K562 (cell line): ENCODE data around the gene PRXL2A. TPM values are rescaled to one million over a fixed set of nuclear protein-coding genes. Genes with fewer than 3 reads are reported as not detected.

Source experiments
- ATAC-seq: fragments of 200-7000 bp; cut with Tn5 transposase; 3 replicates; pipeline ENCODE4 v1.9.1; 2020; ENCODE audit warnings: moderate library complexity
- BruUV-seq: library from RNA; stranded (reverse); fragments of 400-500 nt; replicated peaks from 2 replicates; lab custom pipeline; 2021; lab: Mats Ljungman, UMichigan
- CTCF ChIA-PET: fragments of 300-600 bp; formaldehyde crosslinking; extraction: SDS; loops from one replicate; lab custom pipeline; 2021; ENCODE audit warnings: low intra/inter-chr PET ratio; lab: Yijun Ruan, JAX
- POLR2A ChIA-PET: fragments of 300-600, 350-650 bp; sonication (Branson Sonifier 250); formaldehyde crosslinking; extraction: SDS; loops from one replicate; lab custom pipeline; 2021; ENCODE audit warnings: antibody characterized with exemption, inconsistent platforms; lab: Yijun Ruan, JAX
- DNase-seq, 4 experiments: peaks; one replicate each; pipeline versions ENCODE4 v3.0.0 to v3.0.0-alpha.2; 2011 to 2018; ENCODE audit warnings: low spot score in 3 of 4, mixed read lengths in 3 of 4; ENCODE audit errors: extremely low read depth in 1 of 4
- FAIRE-seq: peaks from 2 replicates; lab custom pipeline; 2011; peaks lifted over from hg19 to GRCh38; lab: Jason Lieb, UNC
- H2AFZ ChIP-seq: 2 replicates; pipeline ENCODE4 v1.6.0; 2011; ENCODE audit warnings: low read depth, low read length, control low read depth, inconsistent platforms
- H3K27ac ChIP-seq: fragments of 200-600 bp; 3 replicates; pipeline ENCODE4 v1.8.0; 2011; ENCODE audit warnings: low read depth, mild to moderate bottlenecking, control low read depth, inconsistent platforms, low read length, moderate library complexity, mixed read lengths; ENCODE audit errors: extremely low read depth
- H3K27me3 ChIP-seq, 2 experiments: fragments of 300-600 bp in 1 of 2; 2 replicates in 1 of 2; 3 replicates in 1 of 2; pipeline versions ENCODE4 v1.6.0 to v1.8.0; 2011; ENCODE audit warnings: inconsistent platforms in 2 of 2, low read length in 2 of 2, mild to moderate bottlenecking in 1 of 2, mixed read lengths in 1 of 2, moderate library complexity in 1 of 2; ENCODE audit not compliant: control insufficient read depth in 2 of 2, insufficient read depth in 2 of 2
- H3K36me3 ChIP-seq: fragments of 300-600 bp; 3 replicates; pipeline ENCODE4 v1.8.0; 2011; ENCODE audit warnings: mild to moderate bottlenecking, low read length, inconsistent platforms; ENCODE audit not compliant: control insufficient read depth, insufficient read depth
- H3K4me1 ChIP-seq, 2 experiments: fragments of 200-600 bp in 1 of 2; replicated peaks in 1 of 2; 2 replicates in 1 of 2; 3 replicates in 1 of 2; pipeline versions ENCODE4 v1.5.1 to v1.8.0; 2011; ENCODE audit warnings: inconsistent platforms in 2 of 2, low read length in 2 of 2, mild to moderate bottlenecking in 1 of 2, mixed read lengths in 1 of 2, moderate library complexity in 1 of 2; ENCODE audit not compliant: control insufficient read depth in 2 of 2, insufficient read depth in 2 of 2
- H3K4me2 ChIP-seq: 2 replicates; pipeline ENCODE4 v1.6.1; 2011; ENCODE audit warnings: low read length, control low read depth, inconsistent platforms, mixed read lengths; ENCODE audit not compliant: insufficient read depth
- H3K4me3 ChIP-seq: fragments of 200-600 bp; sonication (generic), shearing (Covaris generic); 2 replicates; pipeline ENCODE4 v1.5.1; 2016; ENCODE audit warnings: control low read depth, inconsistent platforms
- H3K79me2 ChIP-seq: fragments of 200-600 bp; 3 replicates; pipeline ENCODE4 v1.8.0; 2011; ENCODE audit warnings: low read length, inconsistent platforms; ENCODE audit not compliant: control insufficient read depth, insufficient read depth
- H3K9ac ChIP-seq, 2 experiments: 2 replicates each; pipeline versions ENCODE4 v1.6.0 to v1.6.1; 2011; ENCODE audit warnings: low read depth in 2 of 2, low read length in 2 of 2, control low read depth in 1 of 2, inconsistent platforms in 1 of 2, mild to moderate bottlenecking in 1 of 2, mixed read lengths in 1 of 2; ENCODE audit not compliant: insufficient read depth in 1 of 2
- H3K9me1 ChIP-seq: one replicate; pipeline ENCODE4 v1.6.0; 2011; ENCODE audit warnings: inconsistent platforms, mild to moderate bottlenecking, low read length, moderate library complexity; ENCODE audit not compliant: control insufficient read depth, insufficient read depth
- H3K9me3 ChIP-seq: replicated peaks from 2 replicates; pipeline ENCODE4 v1.5.1; 2011; ENCODE audit warnings: low read depth, low read length, inconsistent platforms; ENCODE audit not compliant: control insufficient read depth, insufficient read depth
- H4K20me1 ChIP-seq: replicated peaks from 2 replicates; pipeline ENCODE4 v1.6.1; 2011; ENCODE audit warnings: low read length, inconsistent platforms, mixed read lengths; ENCODE audit not compliant: control insufficient read depth, insufficient read depth
- BRCA1 ChIP-seq, 2 experiments: fragments of 450-650 bp in 1 of 2; sonication (generic) in 1 of 2; formaldehyde crosslinking in 1 of 2; IDR thresholded peaks; 2 replicates each; pipeline versions ENCODE4 v1.5.0 to v1.6.1; 2017 to 2020; ENCODE audit warnings: mild to moderate bottlenecking in 1 of 2, missing genetic modification reagents in 1 of 2
- HMGXB4 ChIP-seq: sonication (generic); formaldehyde crosslinking; IDR thresholded peaks from 2 replicates; pipeline ENCODE4 v1.8.1; 2023; ENCODE audit warnings: mild to moderate bottlenecking, missing genetic modification reagents
- MAX ChIP-seq: sonication (generic); formaldehyde crosslinking; IDR thresholded peaks from 2 replicates; pipeline ENCODE4 v1.9.0; 2022; ENCODE audit warnings: mild to moderate bottlenecking, missing genetic modification reagents
- MCM2 ChIP-seq: fragments of 450-650 bp; IDR thresholded peaks from 2 replicates; pipeline ENCODE4 v1.6.1; 2017; ENCODE audit warnings: low read depth, mild to moderate bottlenecking
- MYNN ChIP-seq, 2 experiments: sonication (generic); formaldehyde crosslinking in 1 of 2; IDR thresholded peaks; 2 replicates each; pipeline versions ENCODE4 v1.5.0 to v1.6.1; 2016 to 2020; ENCODE audit warnings: antibody characterized with exemption in 1 of 2, missing genetic modification reagents in 1 of 2
- NFE2 ChIP-seq: IDR thresholded peaks from 2 replicates; pipeline ENCODE4 v1.6.1; 2014; ENCODE audit warnings: antibody characterized with exemption, low read depth
- PHB2 ChIP-seq: fragments of 450-650 bp; IDR thresholded peaks from 2 replicates; pipeline ENCODE4 v1.6.1; 2017; ENCODE audit warnings: low read depth
- RERE ChIP-seq: sonication (generic); formaldehyde crosslinking; IDR thresholded peaks from 2 replicates; pipeline ENCODE4 v1.8.0; 2023; ENCODE audit warnings: missing genetic modification reagents, mild to moderate bottlenecking, borderline replicate concordance
- SIN3A ChIP-seq, 2 experiments: fragments of 150-350 bp in 1 of 2; IDR thresholded peaks; 2 replicates each; pipeline ENCODE4 v1.6.1; 2011 to 2016; ENCODE audit warnings: borderline replicate concordance in 2 of 2, low read depth in 2 of 2, low read length in 2 of 2, mild to moderate bottlenecking in 2 of 2, moderate library complexity in 2 of 2; ENCODE audit not compliant: control insufficient read depth in 1 of 2
- SMC3 ChIP-seq: conservative IDR thresholded peaks from 2 replicates; pipeline ENCODE4 v1.6.1; 2011; ENCODE audit warnings: low read depth, low read length, improper control_type of control experiment; ENCODE audit not compliant: insufficient read depth
- U2AF1 ChIP-seq: fragments of 200-400 bp; formaldehyde crosslinking; optimal IDR thresholded peaks from 2 replicates; pipeline ENCODE3; 2017; ENCODE audit warnings: mild to moderate bottlenecking, low read depth, low read length, moderate library complexity
- ZNF124 ChIP-seq: sonication (generic); formaldehyde crosslinking; IDR thresholded peaks from 2 replicates; pipeline ENCODE4 v1.8.1; 2022; ENCODE audit warnings: missing genetic modification reagents
- ZNF184 ChIP-seq: sonication (generic); formaldehyde crosslinking; IDR thresholded peaks from 2 replicates; pipeline ENCODE4 v1.5.0; 2020; ENCODE audit warnings: missing genetic modification reagents
- ZNF445 ChIP-seq: fragments of 250-450 bp; sonication (Bioruptor Pico); IDR thresholded peaks from 2 replicates; pipeline ENCODE4 v1.4.0; 2020; ENCODE audit warnings: low read depth, mild to moderate bottlenecking, moderate library complexity
- WGBS: fragments of 100-300 bp; shearing (Covaris generic); methylation state at CpG from one replicate; pipeline ENCODE4 v1.1.6; 2016; ENCODE audit warnings: low coverage, mixed read lengths; ENCODE audit not compliant: insufficient coverage; ENCODE audit errors: missing lambda C conversion rate; 5-methylcytosine and 5-hydroxymethylcytosine counted together
- in situ Hi-C: fragments of 300-500 bp; cut with MboI; formaldehyde crosslinking; loops from 4 replicates; pipeline ENCODE4 v1.15.0; 2018; ENCODE audit warnings: inconsistent platforms, mixed read lengths
- intact Hi-C: fragments of 100-400 bp; cut with micrococcal nuclease; formaldehyde crosslinking; loops from 2 replicates; pipeline ENCODE4 v1.14.2; 2022
- polyA plus RNA-seq, 8 experiments: library from polyadenylated mRNA; depleted of rRNA in 4 of 8; stranded (reverse) in 5 of 8; unstranded in 3 of 8; fragments of >200 nt; fragmentation: Nextera tagmentation in 2 of 8; fragmentation: Illumina TruSeq in 1 of 8; extraction: Ambion mirVana in 2 of 8; extraction: Trizol in 1 of 8; gene quantifications; 2 replicates each; pipeline versions ENCODE4 v1.2.1 to v1.2.3, GENCODE V29; 2011 to 2014; ENCODE audit warnings: inconsistent platforms in 1 of 8, missing spikeins in 1 of 8
- total RNA-seq, 7 experiments: library from RNA; depleted of rRNA in 6 of 7; stranded (reverse); fragments of >200 nt in 6 of 7; fragmentation: Illumina TruSeq in 2 of 7; extraction: Trizol in 2 of 7; gene quantifications; 2 replicates each; pipeline versions ENCODE4 v1.2.1 to v1.2.3, GENCODE V29; 2011 to 2021; ENCODE audit warnings: low replicate concordance in 1 of 7

The PRXL2A gene
- total and polyA plus RNA-seq, 9 of the 15 experiments (the other 6 are each of a cell fraction or from before 2014, with no cell fraction given): 0.14 to 1.2 (median 0.75) TPM

GRCh38 chr10:80448209-80448942 is 40.0 kb downstream of the PRXL2A start:
- DNase-seq (no peak), ATAC-seq (no peak), FAIRE-seq (no peak)
- intact Hi-C loops: no loop called here
- Histone ChIP-seq H3K36me3 (no peaks in the 10 kb centered on the region), H3K9ac (no peak overlapping the region), H2AFZ (no peak overlapping the region), H3K4me1 (peaks cover 15 to 19% of the 10 kb centered on the region in 2 experiments), H3K79me2 (no peaks in the 10 kb centered on the region), H3K9me3 (no peaks in the 10 kb centered on the region), H3K27ac (no peak overlapping the region), H3K4me3 (no peak overlapping the region), H3K4me2 (no peak overlapping the region), H4K20me1 (no peaks in the 10 kb centered on the region), H3K9me1 (no peaks in the 10 kb centered on the region), H3K27me3 (no peaks in the 10 kb centered on the region)
- CTCF ChIA-PET: interaction anchor here (6.0 kb wide), 1 partner anchor 57 kb away, joined by 79 read pairs; no protein-coding TSS in a partner anchor
- POLR2A ChIA-PET: interaction anchor here (1.1 kb wide), 1 partner anchor 10 kb away, joined by 3 read pairs; no protein-coding TSS in a partner anchor
- 90% methylated on average over 4 of the region's 4 CpGs for WGBS
- in situ Hi-C loops: loop anchor here (5.0 kb wide), 1 partner anchor 59 kb away; no protein-coding TSS in a partner anchor
- BruUV-seq: no TSS peak
- TF ChIP-seq MCM2 (no peak), SIN3A (IDR thresholded peaks at IDR 0.05; ENCODE audit: borderline replicate concordance in 2 of 2, control insufficient read depth in 1 of 2, low read depth in 2 of 2, low read length in 2 of 2) (no peak), SMC3 (no peak), MYNN (IDR thresholded peaks at IDR 0.05) (no peak), MYNN (CRISPR knock-in tag; IDR thresholded peaks at IDR 0.05) (no peak), ZNF445 (CRISPR knock-in tag) (no peak), NFE2 (no peak), ZNF124 (CRISPR knock-in tag) (no peak), ZNF184 (no peak), PHB2 (no peak), HMGXB4 (CRISPR knock-in tag) (no peak), BRCA1 (IDR thresholded peaks at IDR 0.05) (no peak), BRCA1 (CRISPR knock-in tag; IDR thresholded peaks at IDR 0.05) (no peak), MAX (no peak), U2AF1 (no peak), RERE (CRISPR knock-in tag) (no peak)
